HTERT RPE-1 (cell line): ENCODE data around the gene FNDC11.
"Not testable (repeated sequence)": the region's sequence is repeated elsewhere in the genome, so short reads cannot be mapped to it uniquely, and the experiment has no call there.

Experiments used
- in situ Hi-C: fragments of 300-500 bp; cut with MboI; formaldehyde crosslinking; loops from 4 replicates; pipeline ENCODE4 v1.14.3; 2020; ENCODE audit warnings: low sequenced_read_pairs

Gene FNDC11

GRCh38 chr20:63553933-63554290, at the start of gene FNDC11:
Gene FNDC11, plus strand, starts transcription at chr20:63554159. Its CDS starts 1,505 bp downstream, at chr20:63555664.
- in situ Hi-C loops = no loop called here

GRCh38 chr20:63504642-63505041, 49.3 kb upstream of the FNDC11 start:
- in situ Hi-C loops = no loop called here

GRCh38 chr20:63505281-63505680, 48.7 kb upstream of the FNDC11 start:
- in situ Hi-C loops = no loop called here

DNA sequence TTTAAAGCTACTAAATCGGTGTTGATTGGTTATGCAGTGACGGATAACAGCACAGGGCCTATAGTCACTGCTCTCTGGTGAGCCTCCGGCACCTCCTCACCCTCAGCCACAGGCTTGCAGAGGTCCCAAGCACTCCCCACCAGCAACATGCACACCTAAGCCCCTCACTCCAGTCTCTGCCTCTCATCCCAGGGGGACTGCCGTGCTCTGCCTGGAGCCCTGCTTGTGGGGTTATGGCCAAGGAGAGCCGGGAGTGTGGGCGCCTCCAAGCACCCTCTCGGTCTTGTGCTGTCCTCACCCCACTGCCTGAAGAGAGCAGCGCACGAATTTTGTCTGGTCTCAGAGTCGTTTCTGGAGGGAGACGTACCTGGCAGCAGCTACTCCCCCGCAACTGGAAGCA, 48.2 kb upstream of the FNDC11 start:
- in situ Hi-C loops = no loop called here

GRCh38 chr20:63507083-63507743, 46.7 kb upstream of the FNDC11 start:
- in situ Hi-C loops = no loop called here

DNA sequence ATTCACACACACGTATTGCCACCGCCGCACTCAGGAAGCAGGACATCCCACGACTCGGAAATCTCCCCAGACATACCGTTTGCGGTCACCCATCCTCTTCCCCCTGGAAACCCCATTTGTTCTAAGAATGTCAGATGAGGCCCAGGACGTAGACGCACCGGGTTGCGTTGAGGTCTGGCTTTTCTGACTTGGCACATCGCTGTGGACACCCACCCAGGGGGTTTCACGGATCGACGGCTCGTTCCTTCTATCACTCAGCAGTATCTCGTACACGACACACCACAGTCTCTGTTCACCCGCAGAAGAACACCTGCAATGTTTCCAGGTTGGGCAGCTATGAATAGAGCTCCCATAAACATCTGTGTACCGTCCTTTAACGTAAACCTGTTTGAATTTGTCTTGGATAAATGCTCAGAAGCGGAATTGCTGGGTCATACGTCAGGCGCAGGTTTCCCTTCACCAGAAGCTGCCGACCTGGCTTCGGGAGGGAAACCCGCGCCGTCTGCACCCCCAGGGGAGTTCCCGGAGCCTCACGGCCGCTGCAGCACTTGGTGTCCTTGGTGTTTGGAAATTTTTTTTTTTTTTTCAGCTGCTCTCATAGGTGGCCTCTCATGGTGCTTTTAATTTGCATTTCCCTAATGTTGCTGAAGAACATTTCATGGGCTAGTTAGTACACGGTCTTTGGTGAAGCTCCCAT, 45.7 kb upstream of the FNDC11 start:
- in situ Hi-C loops = no loop called here

- in situ Hi-C loops = no loop called here
Measured at GRCh38 chr20:63509088-63509564, 44.8 kb upstream of the FNDC11 start.

GRCh38 chr20:63513207-63513606, 40.8 kb upstream of the FNDC11 start:
- in situ Hi-C loops = no loop called here

DNA sequence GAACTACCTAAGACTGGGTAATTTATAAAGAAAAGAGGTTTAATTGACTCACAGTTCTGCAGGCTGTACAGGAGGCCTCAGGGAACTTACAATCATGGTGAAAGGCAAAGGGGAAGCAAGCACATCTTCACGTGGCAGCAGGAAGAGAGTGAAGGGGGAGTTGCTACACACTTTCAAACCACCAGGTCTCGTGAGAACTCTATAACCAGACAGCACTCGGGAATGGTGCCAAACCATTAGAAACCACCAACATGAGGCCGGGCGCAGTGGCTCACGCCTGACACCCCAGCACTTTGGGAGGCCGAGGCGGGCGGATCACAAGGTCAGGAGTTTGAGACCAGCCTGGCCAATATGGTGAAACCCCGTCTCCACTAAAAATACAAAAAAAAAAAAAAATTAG, 39.4 kb upstream of the FNDC11 start:
- in situ Hi-C loops = not testable (repeated sequence)

GRCh38 chr20:63517376-63518309, 36.3 kb upstream of the FNDC11 start:
- in situ Hi-C loops = no loop called here

GRCh38 chr20:63518351-63518861, 35.6 kb upstream of the FNDC11 start:
- in situ Hi-C loops = no loop called here

DNA sequence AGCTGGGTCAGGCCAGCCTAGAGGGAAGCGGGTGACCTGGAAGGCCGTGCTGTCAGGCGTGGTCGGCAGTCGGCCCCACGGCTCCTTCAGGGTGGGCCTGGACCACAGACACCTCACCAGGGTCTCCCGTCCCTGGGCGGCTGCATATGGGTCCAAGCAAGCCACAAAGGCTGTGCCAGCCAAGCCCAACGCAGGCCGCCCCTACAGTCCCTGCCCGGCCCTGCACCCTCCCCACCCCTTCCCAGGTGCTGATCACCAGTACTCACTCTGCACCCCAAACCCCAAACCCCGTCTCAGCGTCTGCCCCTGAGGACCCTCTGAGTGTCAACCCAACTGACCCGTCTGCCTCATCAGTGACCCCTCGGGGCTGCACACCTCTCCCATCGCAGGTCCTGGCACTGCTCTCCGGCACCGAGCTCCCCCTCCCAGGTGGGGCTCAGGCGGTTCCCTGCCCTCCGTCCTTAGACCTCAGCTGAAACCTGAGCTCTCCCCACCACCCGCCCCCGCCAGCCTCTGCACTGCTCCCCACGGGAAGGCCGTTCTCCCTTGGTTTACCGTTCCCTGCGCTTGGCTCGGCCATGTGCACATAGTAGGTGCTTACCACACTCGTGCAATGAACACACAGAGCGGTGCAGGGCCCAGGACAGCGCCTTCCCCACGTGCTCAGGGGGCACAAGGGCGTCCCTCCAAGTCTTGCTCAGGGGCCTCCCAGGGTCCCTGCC, 34.9 kb upstream of the FNDC11 start:
- in situ Hi-C loops = no loop called here

GRCh38 chr20:63519668-63520503, 34.1 kb upstream of the FNDC11 start:
- in situ Hi-C loops = no loop called here

GRCh38 chr20:63520504-63520933, 33.4 kb upstream of the FNDC11 start, which contains the start of gene PPDPF:
Gene PPDPF, plus strand, starts transcription at chr20:63520765. Its CDS starts 544 bp downstream, at chr20:63521309.
- in situ Hi-C loops = no loop called here

DNA sequence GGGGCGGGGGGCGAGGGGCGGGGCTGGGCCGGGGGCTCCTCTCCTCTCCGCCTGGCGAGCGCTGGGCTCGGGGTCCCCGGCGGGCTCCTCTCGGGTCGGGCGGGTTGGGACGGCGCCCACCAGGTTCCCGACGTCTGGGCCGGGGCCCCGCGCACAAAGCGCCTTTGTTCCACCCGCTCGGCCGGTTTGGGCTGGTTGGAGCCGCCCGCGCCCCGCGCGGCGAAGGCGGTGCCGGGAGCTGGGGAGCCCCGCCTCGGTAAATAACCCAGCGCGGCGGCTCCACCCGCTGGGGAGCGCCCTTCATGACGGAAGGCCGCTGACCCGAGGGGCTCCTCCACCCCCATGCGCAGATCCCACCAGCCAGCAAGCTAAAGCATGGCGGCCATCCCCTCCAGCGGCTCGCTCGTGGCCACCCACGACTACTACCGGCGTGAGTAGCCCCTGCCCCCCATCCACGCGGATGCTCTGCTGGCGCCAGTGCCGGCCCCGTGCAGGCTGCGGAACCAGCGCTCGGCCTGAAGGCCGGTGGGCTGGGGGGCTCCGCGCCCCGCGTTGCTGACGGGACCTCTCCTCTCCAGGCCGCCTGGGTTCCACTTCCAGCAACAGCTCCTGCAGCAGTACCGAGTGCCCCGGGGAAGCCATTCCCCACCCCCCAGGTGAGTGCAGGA, 32.9 kb upstream of the FNDC11 start:
- in situ Hi-C loops = no loop called here

DNA sequence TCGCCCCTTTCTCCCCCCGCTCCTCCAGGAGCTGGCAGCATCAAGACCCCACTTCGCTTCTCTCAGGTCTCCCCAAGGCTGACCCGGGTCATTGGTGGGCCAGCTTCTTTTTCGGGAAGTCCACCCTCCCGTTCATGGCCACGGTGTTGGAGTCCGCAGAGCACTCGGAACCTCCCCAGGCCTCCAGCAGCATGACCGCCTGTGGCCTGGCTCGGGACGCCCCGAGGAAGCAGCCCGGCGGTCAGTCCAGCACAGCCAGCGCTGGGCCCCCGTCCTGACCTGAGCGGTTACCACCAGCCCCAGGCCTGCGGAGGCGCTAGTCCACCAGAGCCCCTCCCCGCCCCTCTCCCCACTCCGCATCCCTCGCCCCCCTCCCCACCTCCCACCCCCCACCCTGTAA, 32.4 kb upstream of the FNDC11 start:
- in situ Hi-C loops = no loop called here

GRCh38 chr20:63522091-63522868, 31.7 kb upstream of the FNDC11 start:
- in situ Hi-C loops = no loop called here

- in situ Hi-C loops = no loop called here
Measured at GRCh38 chr20:63522981-63523611, 30.9 kb upstream of the FNDC11 start.
